ENCODE results near the gene ALDH16A1.

ALDH16A1 gene

DNA sequence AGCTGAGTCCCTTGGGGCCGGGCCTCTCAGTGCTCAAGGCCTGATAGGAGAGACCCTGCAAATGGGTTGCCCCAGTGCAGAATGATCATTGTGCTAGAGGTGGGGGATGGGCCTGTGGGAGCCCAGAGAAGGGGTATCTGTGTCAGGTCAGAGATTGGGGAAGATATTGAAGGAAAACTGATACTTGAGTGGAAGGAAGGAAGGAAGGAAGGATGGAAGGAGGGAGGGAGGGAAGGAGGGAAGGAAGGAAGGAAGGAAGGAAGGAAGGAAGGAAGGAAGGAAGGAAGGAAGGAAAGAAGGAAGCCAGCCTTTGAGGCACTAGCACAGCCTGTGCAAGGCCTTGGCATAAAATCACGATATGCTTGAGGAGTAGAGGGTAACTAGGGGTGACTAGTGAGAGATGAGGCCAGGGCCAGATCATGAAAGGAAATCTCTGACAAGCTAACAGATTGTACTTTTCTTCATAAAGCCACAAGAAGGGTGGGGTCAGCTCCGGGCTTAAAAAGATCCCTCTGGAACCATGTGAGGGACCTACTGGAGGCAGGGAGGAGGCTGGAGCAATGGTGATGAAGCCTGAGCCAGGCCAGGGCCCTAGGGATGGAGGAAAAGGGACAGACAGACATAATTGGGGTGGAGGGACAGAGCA is 41.2 kb upstream of the ALDH16A1 start:
- TF ChIP-seq CTCF (conservative IDR thresholded peaks at IDR 0.05; ENCODE audit: low read length), result no peak
- no peak for DNase-seq (ENCODE audit: low read depth)
- H3K4me3 ChIP-seq (ENCODE audit: low read length), result no peak overlapping the region

- H3K4me3 ChIP-seq (ENCODE audit: low read length), result no peak overlapping the region
- no peak for DNase-seq (ENCODE audit: low read depth)
- TF ChIP-seq CTCF (conservative IDR thresholded peaks at IDR 0.05; ENCODE audit: low read length), result no peak
Observed at GRCh38 chr19:49413348-49413747, 39.7 kb upstream of the ALDH16A1 start.

DNA sequence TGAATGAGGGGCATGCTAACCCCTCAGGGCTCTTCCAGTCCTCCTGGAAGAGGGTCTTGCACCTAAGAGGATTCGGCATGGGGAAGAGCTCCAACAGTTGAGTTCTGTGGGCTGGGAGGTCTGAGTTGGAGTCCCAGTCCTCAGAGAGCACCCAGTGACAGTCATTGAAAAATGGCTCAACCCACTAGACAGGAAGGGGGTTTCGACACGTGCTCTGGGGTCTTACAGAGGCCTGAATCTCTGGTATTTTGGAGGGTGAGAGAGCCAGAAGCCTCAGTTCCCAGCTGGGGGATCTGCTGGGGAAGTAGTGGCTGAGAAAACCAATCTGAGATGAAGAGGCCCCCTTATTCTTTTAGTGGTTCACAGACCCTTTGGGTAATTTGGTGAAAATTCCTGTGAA is 38.8 kb upstream of the ALDH16A1 start:
- no peak for TF ChIP-seq CTCF (conservative IDR thresholded peaks at IDR 0.05; ENCODE audit: low read length)
- no peak for DNase-seq (ENCODE audit: low read depth)
- no peak overlapping the region for H3K4me3 ChIP-seq (ENCODE audit: low read length)

- TF ChIP-seq CTCF (conservative IDR thresholded peaks at IDR 0.05; ENCODE audit: low read length), result no peak
- DNase-seq (ENCODE audit: low read depth), result no peak
- no peak overlapping the region for H3K4me3 ChIP-seq (ENCODE audit: low read length)
Observed at GRCh38 chr19:49415102-49415809, 37.8 kb upstream of the ALDH16A1 start.

- DNase-seq (ENCODE audit: low read depth), result no peak
- no peak overlapping the region for H3K4me3 ChIP-seq (ENCODE audit: low read length)
- TF ChIP-seq CTCF (conservative IDR thresholded peaks at IDR 0.05; ENCODE audit: low read length), result no peak
Observed at GRCh38 chr19:49415810-49416200, 37.2 kb upstream of the ALDH16A1 start.

DNA sequence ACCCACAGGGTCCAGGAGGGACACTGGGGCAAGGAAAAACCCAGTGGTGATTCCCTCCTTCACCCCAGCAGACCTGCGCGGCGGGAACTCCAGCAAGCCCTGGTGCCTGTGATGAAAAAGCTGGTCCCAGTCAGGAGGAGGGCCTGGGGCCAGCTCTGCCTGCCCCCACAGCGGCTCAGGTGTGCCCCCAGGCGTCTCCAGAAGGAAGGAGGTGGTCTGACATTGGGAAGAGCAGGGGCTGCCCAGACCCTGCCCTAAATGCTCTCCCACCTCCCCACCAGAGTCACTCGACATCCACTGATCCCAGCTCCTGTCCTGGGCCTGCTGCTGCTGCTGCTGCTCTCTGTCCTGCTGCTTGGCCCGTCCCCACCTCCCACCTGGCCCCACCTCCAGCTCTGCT is 35.9 kb upstream of the ALDH16A1 start:
- DNase-seq (ENCODE audit: low read depth), result no peak
- no peak overlapping the region for H3K4me3 ChIP-seq (ENCODE audit: low read length)
- TF ChIP-seq CTCF (conservative IDR thresholded peaks at IDR 0.05; ENCODE audit: low read length), result no peak

GRCh38 chr19:49418511-49418910 is 34.5 kb upstream of the ALDH16A1 start:
- TF ChIP-seq CTCF (conservative IDR thresholded peaks at IDR 0.05; ENCODE audit: low read length), result no peak
- H3K4me3 ChIP-seq (ENCODE audit: low read length), result no peak overlapping the region
- no peak for DNase-seq (ENCODE audit: low read depth)

Measured in AG10803 (cell line).